Lower leg skin (tissue), 4 donors: ENCODE results near the gene SARM1. TPM values are rescaled to one million over a fixed set of nuclear protein-coding genes. Genes with fewer than 3 reads are reported as not detected.

Experiments
- DNase-seq, 2 donors: peaks; one replicate each; pipeline ENCODE4 v3.0.0-alpha.2; 2019; ENCODE audit warnings: low spot score in 2 of 2
- H3K4me3 ChIP-seq: fragments of 200-600 bp; sonication (generic); 2 replicates; pipeline ENCODE4 v1.5.1; 2017; ENCODE audit warnings: mild to moderate bottlenecking, low read depth; ENCODE audit not compliant: poor library complexity, severe bottlenecking
- CTCF ChIP-seq, 3 donors: fragments of 450-650 bp; IDR thresholded peaks; one replicate each; pipeline ENCODE4 v1.5.1; 2016; ENCODE audit warnings: antibody characterized with exemption in 3 of 3, mild to moderate bottlenecking in 3 of 3, moderate library complexity in 2 of 3
- POLR2A ChIP-seq, 2 donors: fragments of 450-650 bp; IDR thresholded peaks; one replicate each; pipeline ENCODE4 v1.6.1; 2016 to 2017; ENCODE audit warnings: antibody characterized with exemption in 2 of 2, mild to moderate bottlenecking in 1 of 2, moderate library complexity in 1 of 2
- WGBS, 2 donors: methylation state at CpG; one replicate each; pipeline ENCODE4 v1.1.5; 2018; 5-methylcytosine and 5-hydroxymethylcytosine counted together
- intact Hi-C: fragments of 100-400 bp; cut with DNase I; formaldehyde crosslinking; loops from one replicate; pipeline ENCODE4 v1.15.0; 2023; ENCODE audit warnings: low total_unique reads
- total RNA-seq, 4 donors: library from RNA; depleted of rRNA; stranded (reverse); fragments of >200 nt; gene quantifications; one replicate each; pipeline ENCODE4 v1.1.0, GENCODE V29; 2016

SARM1 gene
- total RNA-seq, 4 donors from 2014 or later: 4.0 to 15.4 (median 12.1) TPM

GRCh38 chr17:28397687-28398279 lies 26.3 kb downstream of the SARM1 start:
- TF ChIP-seq POLR2A (IDR thresholded peaks at IDR 0.05): no peak
- no peak for TF ChIP-seq CTCF (IDR thresholded peaks at IDR 0.05)
- intact Hi-C loops: no loop called here
- no peak for DNase-seq

GRCh38 chr17:28398280-28398981 lies 26.9 kb downstream of the SARM1 start:
- intact Hi-C loops: no loop called here
- TF ChIP-seq CTCF (IDR thresholded peaks at IDR 0.05) (no peak), POLR2A (IDR thresholded peaks at IDR 0.05) (no peak)
- no peak overlapping the region for H3K4me3 ChIP-seq
- WGBS, 2 donors: 71 to 80% methylated on average over 5 to 6 of the region's 6 CpGs
- no peak for DNase-seq

More at GRCh38 chr17:28397687-28398279, 26.3 kb downstream of the SARM1 start:
- 75 to 77% methylated on average over 7 of the region's 7 CpGs for WGBS, 2 donors
- H3K4me3 ChIP-seq: no peak overlapping the region

GRCh38 chr17:28399808-28400207 lies 28.3 kb downstream of the SARM1 start:
- intact Hi-C loops: no loop called here
- 89 to 94% methylated on average over 4 of the region's 4 CpGs for WGBS, 2 donors
- no peak for TF ChIP-seq CTCF (IDR thresholded peaks at IDR 0.05)
- no peak for TF ChIP-seq POLR2A (IDR thresholded peaks at IDR 0.05)
- DNase-seq: no peak
- no peak overlapping the region for H3K4me3 ChIP-seq

GRCh38 chr17:28402224-28402630 lies 30.7 kb downstream of the SARM1 start:
- TF ChIP-seq CTCF (IDR thresholded peaks at IDR 0.05) (no peak), POLR2A (IDR thresholded peaks at IDR 0.05) (no peak)
- no peak overlapping the region for H3K4me3 ChIP-seq
- 39 to 49% methylated on average over 3 of the region's 3 CpGs for WGBS, 2 donors
- intact Hi-C loops: no loop called here
- DNase-seq: no peak

GRCh38 chr17:28402844-28403243 lies 31.4 kb downstream of the SARM1 start:
- TF ChIP-seq CTCF (IDR thresholded peaks at IDR 0.05): no peak
- no peak for TF ChIP-seq POLR2A (IDR thresholded peaks at IDR 0.05)
- DNase-seq: no peak
- WGBS, 2 donors: 89 to 96% methylated on average over 6 of the region's 6 CpGs
- intact Hi-C loops: no loop called here
- no peak overlapping the region for H3K4me3 ChIP-seq
